Measurements from ENCODE around the gene TNFAIP8L2.
"Not testable (repeated sequence)": the region's sequence is repeated elsewhere in the genome, so short reads cannot be mapped to it uniquely, and the experiment has no call there.

TNFAIP8L2 gene

DNA sequence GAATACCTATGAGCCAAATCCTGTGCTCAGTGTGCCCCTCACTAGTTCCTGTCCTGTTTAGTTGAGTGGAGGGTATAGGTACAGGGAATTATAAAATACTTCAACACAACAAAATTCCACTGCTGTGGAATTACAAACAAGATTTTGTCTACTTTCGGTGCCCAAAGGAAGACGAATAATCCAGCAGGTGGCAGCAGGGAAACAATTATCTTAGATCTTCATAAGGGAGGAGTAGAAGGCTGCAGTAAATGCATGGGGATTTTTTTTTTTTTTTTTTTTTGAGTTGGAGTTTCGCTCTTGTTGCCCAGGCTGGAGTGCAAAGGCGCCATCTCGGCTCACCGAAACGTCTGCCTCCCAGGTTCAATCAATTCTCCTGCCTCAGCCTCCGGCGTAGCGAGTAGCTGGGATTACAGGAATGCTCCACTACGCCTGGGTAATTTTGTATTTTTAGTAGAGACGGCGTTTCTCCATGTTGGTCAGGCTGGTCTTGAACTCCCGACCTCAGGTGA, 39.9 kb downstream of the TNFAIP8L2 start:
- Mint-ChIP-seq H3K27ac (peak overlapping the region; percentile 66 to 73 (median 71)), H3K27me3 (ENCODE audit: low read depth) (peaks cover 11% of the 10 kb centered on the region), H3K9me3 (no peaks in the 10 kb centered on the region), H3K36me3 (ENCODE audit: low read depth) (no peaks in the 10 kb centered on the region), H3K4me1 (peaks cover 32% of the 10 kb centered on the region), H3K4me3 (peak overlapping the region; percentile 53 to 76 (median 63))
- TF ChIP-seq, protein P1, sequence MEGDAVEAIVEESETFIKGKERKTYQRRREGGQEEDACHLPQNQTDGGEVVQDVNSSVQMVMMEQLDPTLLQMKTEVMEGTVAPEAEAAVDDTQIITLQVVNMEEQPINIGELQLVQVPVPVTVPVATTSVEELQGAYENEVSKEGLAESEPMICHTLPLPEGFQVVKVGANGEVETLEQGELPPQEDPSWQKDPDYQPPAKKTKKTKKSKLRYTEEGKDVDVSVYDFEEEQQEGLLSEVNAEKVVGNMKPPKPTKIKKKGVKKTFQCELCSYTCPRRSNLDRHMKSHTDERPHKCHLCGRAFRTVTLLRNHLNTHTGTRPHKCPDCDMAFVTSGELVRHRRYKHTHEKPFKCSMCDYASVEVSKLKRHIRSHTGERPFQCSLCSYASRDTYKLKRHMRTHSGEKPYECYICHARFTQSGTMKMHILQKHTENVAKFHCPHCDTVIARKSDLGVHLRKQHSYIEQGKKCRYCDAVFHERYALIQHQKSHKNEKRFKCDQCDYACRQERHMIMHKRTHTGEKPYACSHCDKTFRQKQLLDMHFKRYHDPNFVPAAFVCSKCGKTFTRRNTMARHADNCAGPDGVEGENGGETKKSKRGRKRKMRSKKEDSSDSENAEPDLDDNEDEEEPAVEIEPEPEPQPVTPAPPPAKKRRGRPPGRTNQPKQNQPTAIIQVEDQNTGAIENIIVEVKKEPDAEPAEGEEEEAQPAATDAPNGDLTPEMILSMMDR (IDR thresholded peaks at IDR 0.05; ENCODE audit: unreplicated experiment in 3 of 3), result peak; percentile 35 to 51 (median 48)

DNA sequence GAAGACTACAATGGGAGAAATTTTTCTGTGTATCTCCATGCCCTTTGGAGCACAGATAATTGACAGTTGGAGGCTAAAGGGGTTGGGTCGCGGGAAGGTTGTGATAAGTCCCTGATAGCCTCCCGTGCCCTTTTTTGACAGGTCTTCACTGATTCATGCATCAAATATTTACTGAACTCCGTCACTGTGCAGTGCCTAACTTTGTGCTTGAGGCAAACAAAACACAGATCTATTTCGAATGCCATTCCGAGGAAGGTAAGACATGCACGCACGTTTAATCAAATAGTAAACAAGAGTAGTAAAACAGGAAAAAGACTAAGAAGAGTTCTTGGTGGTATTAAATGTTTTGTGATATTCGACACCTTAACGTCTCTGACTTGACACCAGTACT, 41.4 kb downstream of the TNFAIP8L2 start:
- Mint-ChIP-seq H3K36me3 (ENCODE audit: low read depth) (peaks cover 9% of the 10 kb centered on the region), H3K4me3 (peak overlapping the region; percentile 98 to 99 (median 98)), H3K4me1 (peaks cover 32% of the 10 kb centered on the region), H3K27me3 (ENCODE audit: low read depth) (peaks cover 5% of the 10 kb centered on the region), H3K9me3 (no peaks in the 10 kb centered on the region), H3K27ac (peak overlapping the region; percentile 97 to 100 (median 99))
- TF ChIP-seq, protein P1 (IDR thresholded peaks at IDR 0.05; ENCODE audit: unreplicated experiment in 3 of 3), result no peak

DNA sequence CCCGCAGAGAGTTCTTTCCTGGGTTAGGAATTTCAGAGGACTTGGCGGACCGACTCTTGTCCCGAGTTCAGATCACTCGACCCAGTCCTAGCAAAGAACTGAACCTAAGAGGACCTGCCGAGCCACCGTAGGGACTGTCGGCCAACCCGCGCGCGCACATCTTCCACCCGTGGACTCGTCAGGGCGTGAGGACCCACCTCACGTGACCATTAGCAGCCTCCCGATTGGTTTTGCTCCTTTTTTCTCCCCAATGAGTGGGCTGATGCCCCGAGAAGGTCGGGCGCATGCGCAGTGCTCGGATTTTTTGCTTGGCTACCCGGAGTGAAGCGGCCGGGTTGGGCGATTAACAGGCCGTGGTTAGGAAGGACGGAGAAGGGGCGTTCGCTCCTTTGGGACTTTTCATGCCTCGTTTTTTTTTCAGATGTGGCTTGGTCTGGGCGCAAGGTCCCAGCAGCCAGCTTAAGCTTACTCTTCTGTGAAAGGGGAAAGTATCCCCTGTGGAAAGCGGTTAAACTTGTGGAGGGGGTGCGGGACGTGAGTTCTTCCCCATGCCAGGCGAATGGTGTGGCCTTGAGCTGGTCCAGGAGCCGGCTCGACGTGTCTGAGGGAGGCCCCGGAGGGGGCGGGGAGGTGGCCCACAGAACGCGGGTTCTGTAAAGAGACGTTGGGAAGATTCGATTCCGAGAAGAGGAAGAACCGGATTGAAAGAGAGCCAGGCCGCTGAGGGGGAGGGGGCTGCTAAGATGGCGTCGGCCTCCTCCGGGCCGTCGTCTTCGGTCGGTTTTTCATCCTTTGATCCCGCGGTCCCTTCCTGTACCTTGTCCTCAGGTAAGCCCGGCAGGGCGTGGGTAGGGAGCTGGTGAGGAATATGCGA, 42.0 kb downstream of the TNFAIP8L2 start, which contains the start of gene PIP5K1A:
Gene PIP5K1A, plus strand, starts transcription at position 299 of the 874 bp plus-strand sequence. Its CDS starts 445 bp downstream, at position 744.
- peak within 1 kb of the TSS; percentile 97 to 100 (median 99) for H3K27ac Mint-ChIP-seq
- peak within 1 kb of the TSS; percentile 98 to 99 (median 98) for H3K4me3 Mint-ChIP-seq
- H3K9me3 Mint-ChIP-seq, result no peaks in the 10 kb centered on the region
- peaks cover 11% of the 10 kb centered on the region for H3K36me3 Mint-ChIP-seq (ENCODE audit: low read depth)
- TF ChIP-seq, protein P1 (IDR thresholded peaks at IDR 0.05; ENCODE audit: unreplicated experiment in 3 of 3), result no peak
- H3K27me3 Mint-ChIP-seq (ENCODE audit: low read depth), result peaks cover 3% of the 10 kb centered on the region
- peaks cover 32% of the 10 kb centered on the region for H3K4me1 Mint-ChIP-seq

DNA sequence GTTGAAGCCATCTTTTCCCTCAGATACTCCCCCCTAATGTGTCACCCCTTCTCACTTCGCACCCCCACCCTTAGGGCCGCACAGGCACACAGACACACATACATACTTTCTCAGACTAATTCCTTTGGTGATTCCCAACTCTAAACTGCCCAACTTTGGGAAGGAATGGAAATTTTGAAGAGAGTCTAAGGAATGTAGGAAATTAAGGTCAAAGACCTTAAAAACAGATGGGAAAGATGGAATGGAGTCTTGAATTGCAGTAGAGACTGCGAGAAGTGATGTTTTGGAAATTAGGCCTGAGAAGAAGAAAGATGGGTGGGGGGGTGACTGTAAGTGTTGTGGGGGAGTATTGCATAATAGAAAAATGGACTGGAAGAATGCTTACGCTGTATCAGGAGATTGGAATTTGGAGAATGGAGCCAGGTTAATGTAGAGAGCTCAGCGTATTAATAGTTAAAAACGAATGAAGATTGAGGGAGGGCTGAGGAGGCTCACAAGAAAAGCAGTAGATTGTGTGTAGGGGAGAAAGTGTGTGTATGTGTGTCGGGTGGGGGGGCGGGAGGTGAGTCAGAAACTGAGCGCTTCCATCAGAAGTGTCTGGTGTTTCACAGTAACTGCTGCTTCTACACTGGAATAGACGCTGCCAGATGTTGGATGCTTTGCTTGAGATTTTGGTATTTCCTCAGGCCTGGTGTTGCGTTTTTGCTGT, 43.6 kb downstream of the TNFAIP8L2 start:
- Mint-ChIP-seq H3K9me3 (no peaks in the 10 kb centered on the region), H3K27me3 (ENCODE audit: low read depth) (peaks cover 3% of the 10 kb centered on the region), H3K4me3 (peak overlapping the region; percentile 98 to 99 (median 98)), H3K27ac (peak overlapping the region; percentile 97 to 100 (median 99)), H3K4me1 (peaks cover 40% of the 10 kb centered on the region), H3K36me3 (ENCODE audit: low read depth) (peaks cover 17% of the 10 kb centered on the region)
- TF ChIP-seq, protein P1 (IDR thresholded peaks at IDR 0.05; ENCODE audit: unreplicated experiment in 3 of 3), result no peak

DNA sequence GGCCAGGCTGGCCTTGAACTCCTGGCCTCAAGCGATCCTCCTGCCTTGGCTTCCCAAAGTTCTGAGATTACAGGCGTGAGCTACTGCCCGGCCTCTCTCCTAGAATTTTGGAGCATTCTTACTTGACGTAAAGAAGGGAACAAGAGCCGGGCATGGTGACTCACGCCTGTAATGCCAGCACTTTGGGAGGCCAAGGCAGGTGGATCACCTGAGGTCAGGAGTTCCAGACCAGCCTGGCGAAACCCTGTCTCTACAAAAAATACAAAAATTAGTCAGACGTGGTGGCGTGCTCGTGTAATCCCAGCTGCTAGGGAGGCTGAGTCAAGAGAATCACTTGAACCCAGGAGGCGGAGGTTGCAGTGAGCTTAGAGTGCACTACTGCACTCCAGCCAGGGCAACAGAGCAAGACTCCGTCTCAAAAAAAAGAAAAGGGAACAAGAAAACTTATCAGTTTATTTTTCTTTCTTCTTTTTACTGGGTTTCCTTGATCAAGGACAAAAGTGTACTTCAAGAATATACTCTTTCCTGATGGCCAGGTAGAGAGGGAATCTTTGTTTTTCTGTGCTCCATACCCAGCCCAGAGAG, 49.0 kb downstream of the TNFAIP8L2 start:
- not testable (repeated sequence) for H3K27ac Mint-ChIP-seq; H3K27me3 Mint-ChIP-seq (ENCODE audit: low read depth); H3K9me3 Mint-ChIP-seq; H3K4me3 Mint-ChIP-seq; H3K4me1 Mint-ChIP-seq
- H3K36me3 Mint-ChIP-seq (ENCODE audit: low read depth), result peaks cover 52% of the 10 kb centered on the region
